Epithelial cell of proximal tubule (primary cell): ENCODE results near the gene UBL4A. TPM values are rescaled to one million over a fixed set of nuclear protein-coding genes. Genes with fewer than 3 reads are reported as not detected.

Source experiments
- DNase-seq: peaks from one replicate; pipeline ENCODE4 v3.0.0-alpha.2; 2011; ENCODE audit warnings: low read depth
- H3K4me3 ChIP-seq: 2 replicates; pipeline ENCODE4 v1.5.1; 2011; ENCODE audit warnings: low read depth, mild to moderate bottlenecking, low read length
- total RNA-seq: library from RNA; depleted of rRNA; stranded (reverse); fragments of >200 nt; gene quantifications from 2 replicates; pipeline ENCODE4 v1.2.3, GENCODE V29; 2015
- TF ChIP-seq, protein P1 (sequence below): conservative IDR thresholded peaks from 2 replicates; pipeline ENCODE4 v1.5.1; 2012; ENCODE audit warnings: low read depth, mild to moderate bottlenecking, low read length

Gene UBL4A
- total RNA-seq, 1 donor from 2014 or later, result 39.4 TPM

DNA sequence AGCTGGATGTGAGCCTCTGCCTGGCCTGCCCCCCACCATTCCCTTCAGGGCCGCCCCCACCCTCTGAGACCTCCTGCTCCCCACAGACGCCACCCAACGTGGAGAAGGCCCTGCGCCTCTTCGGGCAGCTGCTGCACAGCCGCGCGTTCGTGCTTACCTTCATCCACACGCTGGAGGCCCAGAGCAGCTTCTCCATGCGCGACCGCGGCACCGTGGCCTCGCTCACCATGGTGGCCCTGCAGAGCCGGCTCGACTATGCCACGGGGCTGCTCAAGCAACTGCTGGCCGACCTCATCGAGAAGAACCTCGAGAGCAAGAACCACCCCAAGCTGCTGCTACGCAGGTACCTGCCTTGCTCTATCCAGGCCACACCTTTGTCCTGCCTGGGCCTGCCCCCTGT lies 18.2 kb downstream of the UBL4A start:
- TF ChIP-seq, protein P1, sequence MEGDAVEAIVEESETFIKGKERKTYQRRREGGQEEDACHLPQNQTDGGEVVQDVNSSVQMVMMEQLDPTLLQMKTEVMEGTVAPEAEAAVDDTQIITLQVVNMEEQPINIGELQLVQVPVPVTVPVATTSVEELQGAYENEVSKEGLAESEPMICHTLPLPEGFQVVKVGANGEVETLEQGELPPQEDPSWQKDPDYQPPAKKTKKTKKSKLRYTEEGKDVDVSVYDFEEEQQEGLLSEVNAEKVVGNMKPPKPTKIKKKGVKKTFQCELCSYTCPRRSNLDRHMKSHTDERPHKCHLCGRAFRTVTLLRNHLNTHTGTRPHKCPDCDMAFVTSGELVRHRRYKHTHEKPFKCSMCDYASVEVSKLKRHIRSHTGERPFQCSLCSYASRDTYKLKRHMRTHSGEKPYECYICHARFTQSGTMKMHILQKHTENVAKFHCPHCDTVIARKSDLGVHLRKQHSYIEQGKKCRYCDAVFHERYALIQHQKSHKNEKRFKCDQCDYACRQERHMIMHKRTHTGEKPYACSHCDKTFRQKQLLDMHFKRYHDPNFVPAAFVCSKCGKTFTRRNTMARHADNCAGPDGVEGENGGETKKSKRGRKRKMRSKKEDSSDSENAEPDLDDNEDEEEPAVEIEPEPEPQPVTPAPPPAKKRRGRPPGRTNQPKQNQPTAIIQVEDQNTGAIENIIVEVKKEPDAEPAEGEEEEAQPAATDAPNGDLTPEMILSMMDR, result no peak
- H3K4me3 ChIP-seq, result no peak overlapping the region

DNA sequence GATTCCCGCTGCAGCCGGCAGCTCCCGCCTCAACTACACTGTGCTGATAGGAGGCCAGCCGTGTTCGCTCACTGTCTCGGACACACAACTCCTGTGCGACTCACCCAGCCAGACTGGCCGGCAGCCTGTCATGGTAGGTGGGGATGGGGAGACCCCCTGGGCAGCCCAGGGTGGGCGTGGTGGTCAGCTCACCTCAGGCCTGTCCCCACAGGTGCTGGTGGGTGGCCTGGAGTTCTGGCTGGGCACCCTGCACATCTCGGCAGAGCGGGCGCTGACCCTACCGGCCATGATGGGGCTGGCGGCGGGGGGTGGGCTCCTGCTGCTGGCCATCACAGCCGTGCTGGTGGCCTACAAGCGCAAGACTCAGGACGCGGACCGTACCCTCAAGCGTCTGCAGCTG lies 18.9 kb downstream of the UBL4A start:
- TF ChIP-seq, protein P1, result no peak
- no peak for DNase-seq
- H3K4me3 ChIP-seq, result no peak overlapping the region

More for the DNA sequence above, 18.2 kb downstream of the UBL4A start:
- no peak for DNase-seq

DNA sequence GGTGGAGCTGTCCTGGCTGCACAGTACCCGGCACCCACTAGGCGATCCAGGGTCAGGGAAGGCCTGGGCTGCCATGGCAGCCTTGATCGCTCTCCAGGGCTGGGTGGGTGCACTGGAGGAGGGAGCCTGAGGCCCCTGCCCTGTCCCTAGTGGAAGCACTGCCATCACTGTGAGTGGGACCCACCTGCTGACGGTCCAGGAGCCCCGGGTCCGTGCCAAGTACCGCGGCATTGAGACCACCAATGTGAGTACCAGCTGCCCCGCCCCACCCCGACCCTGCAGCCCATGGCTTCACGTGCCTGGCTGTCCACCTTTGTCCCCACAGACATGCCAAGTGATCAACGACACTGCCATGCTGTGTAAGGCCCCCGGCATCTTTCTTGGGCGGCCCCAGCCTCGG lies 19.5 kb downstream of the UBL4A start:
- no peak for DNase-seq
- TF ChIP-seq, protein P1, result no peak

DNA sequence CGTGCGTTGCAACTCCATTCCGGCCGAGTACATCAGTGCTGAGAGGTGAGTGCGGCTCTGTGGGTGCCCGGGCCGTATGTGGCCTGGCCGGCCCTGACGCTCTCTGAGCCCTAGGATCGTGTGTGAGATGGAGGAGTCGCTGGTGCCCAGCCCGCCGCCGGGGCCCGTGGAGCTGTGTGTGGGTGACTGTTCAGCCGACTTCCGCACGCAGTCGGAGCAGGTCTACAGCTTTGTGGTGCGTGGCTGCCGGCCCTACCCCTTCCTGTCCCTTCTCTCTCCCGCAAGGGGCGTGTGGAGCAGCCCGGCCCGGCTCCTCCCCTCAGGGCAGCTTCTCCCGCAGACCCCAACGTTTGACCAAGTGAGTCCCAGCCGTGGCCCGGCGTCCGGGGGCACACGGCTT lies 20.4 kb downstream of the UBL4A start:
- no peak overlapping the region for H3K4me3 ChIP-seq
- TF ChIP-seq, protein P1, result no peak
- no peak for DNase-seq

More for the DNA sequence above, 19.5 kb downstream of the UBL4A start:
- no peak overlapping the region for H3K4me3 ChIP-seq

DNA sequence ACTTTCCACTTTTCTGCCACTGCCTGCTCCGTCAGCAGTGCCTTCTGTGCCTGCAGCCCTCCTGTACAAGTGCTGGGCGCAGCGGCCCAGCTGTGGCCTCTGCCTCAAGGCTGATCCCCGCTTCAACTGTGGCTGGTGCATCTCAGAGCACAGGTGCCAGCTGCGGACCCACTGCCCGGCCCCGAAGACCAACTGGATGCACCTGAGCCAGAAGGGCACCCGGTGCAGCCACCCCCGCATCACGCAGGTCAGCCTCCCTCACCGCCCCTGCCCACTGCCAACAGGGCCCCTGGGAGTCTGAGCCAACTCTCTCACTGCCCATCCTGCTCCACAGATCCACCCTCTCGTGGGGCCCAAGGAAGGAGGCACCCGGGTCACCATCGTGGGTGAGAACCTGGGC lies 20.8 kb downstream of the UBL4A start:
- no peak overlapping the region for H3K4me3 ChIP-seq
- DNase-seq, result no peak
- TF ChIP-seq, protein P1, result no peak

DNA sequence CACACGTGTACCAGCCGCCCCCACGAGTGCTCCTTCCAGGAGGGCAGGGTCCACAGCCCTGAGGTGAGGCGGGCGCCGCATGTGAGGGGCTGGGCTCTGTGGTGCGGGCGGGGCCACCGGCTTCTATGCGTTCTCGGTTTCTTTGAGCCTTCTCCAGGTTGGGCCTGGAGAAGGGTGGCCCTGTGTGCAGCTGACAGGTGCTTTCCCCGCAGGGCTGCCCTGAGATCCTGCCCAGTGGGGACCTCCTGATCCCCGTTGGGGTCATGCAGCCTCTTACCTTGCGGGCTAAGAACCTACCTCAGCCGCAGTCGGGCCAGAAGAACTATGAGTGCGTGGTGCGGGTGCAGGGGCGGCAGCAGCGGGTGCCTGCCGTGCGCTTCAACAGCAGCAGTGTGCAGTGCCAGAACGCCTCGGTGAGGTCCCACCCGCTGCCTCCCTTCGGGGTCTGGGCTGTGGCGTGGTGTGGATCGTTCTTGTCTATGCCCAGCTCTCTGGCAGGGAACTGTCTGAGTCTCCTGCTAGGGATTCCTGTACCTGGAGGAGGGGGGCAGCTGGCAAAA lies 21.5 kb downstream of the UBL4A start:
- TF ChIP-seq, protein P1, result no peak
- H3K4me3 ChIP-seq, result no peak overlapping the region
- DNase-seq, result no peak

DNA sequence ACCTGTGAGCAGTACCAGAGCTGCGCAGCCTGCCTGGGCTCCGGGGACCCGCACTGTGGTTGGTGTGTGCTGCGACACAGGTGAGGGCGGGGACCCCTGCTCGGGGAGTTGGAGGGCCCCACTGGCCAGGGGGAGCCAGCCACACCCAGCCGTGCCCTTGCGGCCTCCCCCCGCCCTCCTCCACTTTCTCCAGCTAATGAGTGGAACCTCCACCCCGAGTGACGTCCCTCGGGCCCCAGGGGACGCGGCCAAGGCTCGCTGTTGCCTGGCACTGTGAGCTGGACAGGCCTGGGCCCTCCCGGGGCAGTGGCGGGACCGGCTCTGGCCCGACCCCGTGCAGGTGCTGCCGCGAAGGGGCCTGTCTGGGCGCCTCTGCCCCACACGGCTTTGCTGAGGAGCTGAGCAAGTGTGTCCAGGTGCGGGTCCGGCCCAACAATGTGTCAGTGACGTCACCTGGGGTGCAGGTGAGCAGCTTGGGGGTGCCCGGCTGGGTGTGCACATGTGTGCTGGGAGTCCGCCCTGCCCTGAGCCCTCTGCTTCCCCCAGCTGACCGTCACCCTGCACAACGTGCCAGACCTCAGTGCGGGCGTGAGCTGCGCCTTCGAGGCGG lies 22.7 kb downstream of the UBL4A start:
- H3K4me3 ChIP-seq, result no peak overlapping the region
- no peak for DNase-seq
- TF ChIP-seq, protein P1, result no peak
